Measurements from ENCODE around the gene CHSY1. TPM values are rescaled to one million over a fixed set of nuclear protein-coding genes. Genes with fewer than 3 reads are reported as not detected.

CHSY1 gene
- total and polyA plus RNA-seq, 2 donors (not counting 1 experiment from before 2014, with no cell fraction given): 4.7 to 20.3 TPM

- Mint-ChIP-seq H3K27ac (no peak overlapping the region), H3K4me1 (peaks cover 9% of the 10 kb centered on the region), H3K9me3 (ENCODE audit: insufficient read depth) (no peaks in the 10 kb centered on the region), H3K4me3 (no peak overlapping the region), H3K27me3 (no peaks in the 10 kb centered on the region)
- H3K4me2 ChIP-seq (replicated peaks; ENCODE audit: low read depth, low read length, poor library complexity, severe bottlenecking): no peak overlapping the region
- no peaks in the 10 kb centered on the region for H3K9me3 ChIP-seq (ENCODE audit: control extremely low read depth in 1 of 3, control insufficient read depth in 2 of 3, insufficient read depth in 1 of 3, low read length in 2 of 3)
- H3K27ac ChIP-seq (ENCODE audit: low read length in 2 of 2): no peak overlapping the region
- H3K4me3 ChIP-seq (ENCODE audit: control extremely low read depth in 1 of 5, extremely low read depth in 1 of 5, insufficient read depth in 1 of 5, low read depth in 2 of 5, low read length in 4 of 5): no peak overlapping the region
- 96% methylated on average over 9 of the region's 13 CpGs for WGBS (ENCODE audit: insufficient coverage)
- no peak overlapping the region for H3K9ac ChIP-seq (ENCODE audit: low read length)
- no peak overlapping the region for H2AFZ ChIP-seq (ENCODE audit: insufficient read depth, low read depth, low read length, poor library complexity, severe bottlenecking)
- intact Hi-C loops (cut with micrococcal nuclease): no loop called here
- peaks cover 0 to 21% of the 10 kb centered on the region in 2 experiments for H3K36me3 ChIP-seq (replicated peaks in 1 of 2; ENCODE audit: control extremely low read depth in 1 of 2, control insufficient read depth in 1 of 2, extremely low read depth in 1 of 2, insufficient read depth in 2 of 2, low read length in 1 of 2)
- H3K4me1 ChIP-seq (ENCODE audit: control insufficient read depth in 2 of 2, insufficient read depth in 2 of 2, low read length in 2 of 2): peaks cover 0 to 4% of the 10 kb centered on the region in 2 donors
- peaks cover 17% of the 10 kb centered on the region for H3K79me2 ChIP-seq (ENCODE audit: control insufficient read depth, insufficient read depth, low read length)
- ChIA-PET POLR2A (no interaction called here), CTCF (interaction anchor here (0.9 kb wide), 1 partner anchor 13 kb away, joined by 3 read pairs; no protein-coding TSS in a partner anchor)
- TF ChIP-seq EZH2 (IDR thresholded peaks at IDR 0.05; ENCODE audit: borderline replicate concordance, insufficient read depth, low read depth, low read length, poor library complexity, severe bottlenecking) (no peak), CTCF (IDR thresholded peaks at IDR 0.05) (no peak)
- ATAC-seq (ENCODE audit: low read depth): no peak
- no peak for DNase-seq
- peaks cover 15% of the 10 kb centered on the region for H4K20me1 ChIP-seq (ENCODE audit: control insufficient read depth, insufficient read depth, low read length, poor library complexity, severe bottlenecking)
- H3K27me3 ChIP-seq (replicated peaks in 1 of 4; ENCODE audit: control extremely low read depth in 1 of 4, control insufficient read depth in 3 of 4, insufficient read depth in 4 of 4, low read length in 3 of 4): no peaks in the 10 kb centered on the region
Observed at GRCh38 chr15:101180620-101181307, 71.1 kb downstream of the CHSY1 start.

- POLR2A ChIA-PET: no interaction called here
- intact Hi-C loops (cut with micrococcal nuclease): no loop called here
- peaks cover 9% of the 10 kb centered on the region for H3K79me2 ChIP-seq (ENCODE audit: control insufficient read depth, insufficient read depth, low read length)
- no peak overlapping the region for H3K4me2 ChIP-seq (replicated peaks; ENCODE audit: low read depth, low read length, poor library complexity, severe bottlenecking)
- Mint-ChIP-seq H3K27ac (no peak overlapping the region), H3K4me1 (peaks cover 20% of the 10 kb centered on the region), H3K27me3 (no peaks in the 10 kb centered on the region), H3K9me3 (ENCODE audit: insufficient read depth) (no peaks in the 10 kb centered on the region), H3K4me3 (no peak overlapping the region)
- TF ChIP-seq CTCF (IDR thresholded peaks at IDR 0.05) (no peak), EZH2 (IDR thresholded peaks at IDR 0.05; ENCODE audit: borderline replicate concordance, insufficient read depth, low read depth, low read length, poor library complexity, severe bottlenecking) (no peak)
- H3K4me3 ChIP-seq (ENCODE audit: control extremely low read depth in 1 of 5, extremely low read depth in 1 of 5, insufficient read depth in 1 of 5, low read depth in 2 of 5, low read length in 4 of 5): no peak overlapping the region
- H3K4me1 ChIP-seq (ENCODE audit: control insufficient read depth in 2 of 2, insufficient read depth in 2 of 2, low read length in 2 of 2): peaks cover 9 to 14% of the 10 kb centered on the region in 2 donors
- peaks cover 0 to 21% of the 10 kb centered on the region in 2 experiments for H3K36me3 ChIP-seq (replicated peaks in 1 of 2; ENCODE audit: control extremely low read depth in 1 of 2, control insufficient read depth in 1 of 2, extremely low read depth in 1 of 2, insufficient read depth in 2 of 2, low read length in 1 of 2)
- WGBS (ENCODE audit: insufficient coverage): 99% methylated on average over 16 of the region's 21 CpGs
- no peak overlapping the region for H3K9ac ChIP-seq (ENCODE audit: low read length)
- ATAC-seq (ENCODE audit: low read depth) (no peak), DNase-seq (no peak)
- H3K27me3 ChIP-seq (replicated peaks in 1 of 4; ENCODE audit: control extremely low read depth in 1 of 4, control insufficient read depth in 3 of 4, insufficient read depth in 4 of 4, low read length in 3 of 4): no peaks in the 10 kb centered on the region
- CTCF ChIA-PET: no interaction called here
- no peaks in the 10 kb centered on the region for H3K9me3 ChIP-seq (ENCODE audit: control extremely low read depth in 1 of 3, control insufficient read depth in 2 of 3, insufficient read depth in 1 of 3, low read length in 2 of 3)
- no peak overlapping the region for H2AFZ ChIP-seq (ENCODE audit: insufficient read depth, low read depth, low read length, poor library complexity, severe bottlenecking)
- peaks cover 17% of the 10 kb centered on the region for H4K20me1 ChIP-seq (ENCODE audit: control insufficient read depth, insufficient read depth, low read length, poor library complexity, severe bottlenecking)
- H3K27ac ChIP-seq (ENCODE audit: low read length in 2 of 2): no peak overlapping the region
Observed at GRCh38 chr15:101179341-101180153, 72.3 kb downstream of the CHSY1 start.
